ENCODE data around the gene NUDT3. TPM values are rescaled to one million over a fixed set of nuclear protein-coding genes. Genes with fewer than 3 reads are reported as not detected.
A peak's percentile ranks its signal among the peaks of the same experiment; 100 is the strongest.

Gene NUDT3
- total and polyA plus RNA-seq, 9 of the 15 experiments (the other 6 are each of a cell fraction or from before 2014, with no cell fraction given), result 5.4 to 81.2 (median 56.4) TPM

DNA sequence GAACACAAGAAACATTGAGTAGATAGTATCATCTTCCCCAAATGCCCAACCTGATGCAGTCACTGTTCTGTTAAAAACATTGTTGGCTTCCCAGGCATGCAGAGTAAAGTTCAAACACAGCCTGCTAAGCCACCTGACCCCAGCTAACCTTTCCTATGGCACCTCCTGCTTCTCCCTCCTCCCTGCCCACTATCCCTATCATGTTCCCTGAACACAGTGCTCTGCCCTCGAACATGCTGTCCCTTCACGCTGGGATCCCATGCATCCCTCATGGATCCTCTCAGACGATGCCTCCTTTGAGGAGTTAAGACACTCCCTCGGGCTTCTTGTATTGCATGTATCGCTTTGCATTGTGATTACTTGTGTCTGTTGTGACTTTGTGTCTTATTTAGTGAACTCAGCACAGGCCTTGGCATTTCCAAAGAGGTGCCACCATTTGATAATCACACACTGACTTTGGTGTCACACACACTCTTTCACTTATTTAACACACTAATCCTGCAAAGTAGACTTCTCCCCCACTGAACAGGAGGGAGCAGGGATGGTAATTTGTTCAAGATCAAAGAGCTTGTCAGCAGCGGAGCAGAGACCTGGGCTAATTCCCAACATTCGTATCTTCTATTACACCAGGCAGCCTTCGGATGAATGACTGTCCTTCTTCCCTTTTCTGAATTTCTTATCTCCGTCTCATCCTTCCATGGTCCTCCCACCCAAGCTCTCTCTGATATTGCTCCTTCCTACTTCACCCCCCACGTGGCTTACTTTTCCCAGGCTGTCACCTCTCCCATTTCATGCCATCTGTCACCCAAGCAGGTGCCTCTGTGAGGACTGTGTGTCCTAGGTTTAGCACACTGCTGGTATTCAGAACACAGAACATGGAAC lies 115.3 kb downstream of the NUDT3 start (continued):
- TF ChIP-seq, protein P1, sequence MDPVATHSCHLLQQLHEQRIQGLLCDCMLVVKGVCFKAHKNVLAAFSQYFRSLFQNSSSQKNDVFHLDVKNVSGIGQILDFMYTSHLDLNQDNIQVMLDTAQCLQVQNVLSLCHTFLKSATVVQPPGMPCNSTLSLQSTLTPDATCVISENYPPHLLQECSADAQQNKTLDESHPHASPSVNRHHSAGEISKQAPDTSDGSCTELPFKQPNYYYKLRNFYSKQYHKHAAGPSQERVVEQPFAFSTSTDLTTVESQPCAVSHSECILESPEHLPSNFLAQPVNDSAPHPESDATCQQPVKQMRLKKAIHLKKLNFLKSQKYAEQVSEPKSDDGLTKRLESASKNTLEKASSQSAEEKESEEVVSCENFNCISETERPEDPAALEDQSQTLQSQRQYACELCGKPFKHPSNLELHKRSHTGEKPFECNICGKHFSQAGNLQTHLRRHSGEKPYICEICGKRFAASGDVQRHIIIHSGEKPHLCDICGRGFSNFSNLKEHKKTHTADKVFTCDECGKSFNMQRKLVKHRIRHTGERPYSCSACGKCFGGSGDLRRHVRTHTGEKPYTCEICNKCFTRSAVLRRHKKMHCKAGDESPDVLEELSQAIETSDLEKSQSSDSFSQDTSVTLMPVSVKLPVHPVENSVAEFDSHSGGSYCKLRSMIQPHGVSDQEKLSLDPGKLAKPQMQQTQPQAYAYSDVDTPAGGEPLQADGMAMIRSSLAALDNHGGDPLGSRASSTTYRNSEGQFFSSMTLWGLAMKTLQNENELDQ (CRISPR knock-in tag; IDR thresholded peaks at IDR 0.05; ENCODE audit: borderline replicate concordance), result 0 out of 2 replicates have a peak, but pooled peaks have one; percentile 34
- TF ChIP-seq, protein P2, sequence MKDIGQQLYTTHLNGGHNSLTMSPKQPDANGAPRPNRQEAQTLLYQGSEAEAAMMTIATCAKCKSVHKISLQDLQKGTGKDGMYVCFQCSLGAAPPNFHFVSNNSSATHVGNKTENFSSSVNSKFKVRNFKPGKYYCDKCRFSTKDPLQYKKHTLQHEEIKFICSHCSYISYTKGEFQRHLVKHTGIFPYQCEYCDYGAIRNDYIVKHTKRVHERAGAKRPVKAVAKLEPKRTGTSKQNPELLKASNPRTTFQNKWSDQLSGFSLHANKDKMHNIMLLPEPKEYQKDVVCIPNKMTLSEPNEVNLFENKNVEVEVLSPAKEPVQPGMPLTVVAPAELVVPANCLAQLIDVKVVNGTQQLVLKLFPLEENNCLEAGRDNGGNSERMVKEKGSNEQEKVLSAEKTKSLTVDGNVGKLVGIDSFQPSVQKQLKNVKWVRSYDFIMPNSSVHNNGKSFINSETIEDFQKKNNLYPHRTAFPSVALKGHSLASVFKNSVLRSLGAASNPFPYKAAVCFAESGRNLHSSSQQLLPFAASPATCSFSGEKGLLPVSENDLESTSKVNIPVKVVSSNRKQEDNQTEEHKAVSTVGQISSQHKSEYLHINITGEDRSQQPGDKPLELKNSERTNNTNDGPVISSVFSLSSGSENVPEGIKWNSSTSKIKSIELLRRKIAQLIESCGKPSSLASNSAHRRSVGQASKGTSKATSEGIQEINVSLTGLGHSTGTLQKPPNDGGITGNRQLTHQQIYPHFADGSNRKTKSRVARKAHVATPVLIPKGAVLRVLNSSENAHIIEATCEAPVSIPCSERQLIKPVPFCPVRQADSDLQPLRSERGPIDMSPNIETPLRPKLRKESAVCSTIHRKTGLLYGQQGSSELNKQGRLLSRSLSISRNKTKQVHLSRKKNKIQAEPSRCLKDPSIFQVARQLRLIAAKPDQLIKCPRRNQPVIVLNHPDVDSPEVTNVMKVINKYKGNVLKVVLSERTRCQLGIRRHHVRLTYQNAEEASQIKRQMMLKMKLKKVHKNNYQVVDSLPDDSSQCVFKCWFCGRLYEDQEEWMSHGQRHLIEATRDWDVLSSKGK (CRISPR knock-in tag; IDR thresholded peaks at IDR 0.05), result no peak
- TF ChIP-seq NBN (IDR thresholded peaks at IDR 0.05; ENCODE audit: low read depth) (peak; percentile 82), ARHGAP35 (IDR thresholded peaks at IDR 0.05; ENCODE audit: partially characterized antibody) (peak; percentile 64), DPF2 (IDR thresholded peaks at IDR 0.05) (peak; percentile 76), NFYB (IDR thresholded peaks at IDR 0.05; ENCODE audit: extremely low read depth, insufficient read length) (no peak), ILF3 (IDR thresholded peaks at IDR 0.05; ENCODE audit: borderline replicate concordance) (no peak), L3MBTL2 (IDR thresholded peaks at IDR 0.05) (no peak), C11orf30 (IDR thresholded peaks at IDR 0.05; ENCODE audit: low read depth) (no peak), RNF2 (IDR thresholded peaks at IDR 0.05) (no peak), TAL1 (IDR thresholded peaks at IDR 0.05) (peak; percentile 64), NR2C1 (IDR thresholded peaks at IDR 0.05) (no peak), NR2C1 (tag; IDR thresholded peaks at IDR 0.05) (no peak), SMARCC2 (IDR thresholded peaks at IDR 0.05; ENCODE audit: low read depth) (0 out of 2 replicates have a peak, but pooled peaks have one; percentile 22), CBX5 (IDR thresholded peaks at IDR 0.05; ENCODE audit: borderline replicate concordance, low read depth) (no peak), ZNF23 (CRISPR knock-in tag; IDR thresholded peaks at IDR 0.05) (no peak)
- TF ChIP-seq, protein P3, sequence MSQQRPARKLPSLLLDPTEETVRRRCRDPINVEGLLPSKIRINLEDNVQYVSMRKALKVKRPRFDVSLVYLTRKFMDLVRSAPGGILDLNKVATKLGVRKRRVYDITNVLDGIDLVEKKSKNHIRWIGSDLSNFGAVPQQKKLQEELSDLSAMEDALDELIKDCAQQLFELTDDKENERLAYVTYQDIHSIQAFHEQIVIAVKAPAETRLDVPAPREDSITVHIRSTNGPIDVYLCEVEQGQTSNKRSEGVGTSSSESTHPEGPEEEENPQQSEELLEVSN (IDR thresholded peaks at IDR 0.05; ENCODE audit: borderline replicate concordance in 1 of 2, extremely low read depth in 1 of 2, insufficient read depth in 1 of 2, insufficient read length in 1 of 2, low read depth in 1 of 2, low read length in 1 of 2, poor library complexity in 1 of 2, severe bottlenecking in 1 of 2), result peak in 1 of 2 experiments; percentile 17
- TF ChIP-seq, protein P4, sequence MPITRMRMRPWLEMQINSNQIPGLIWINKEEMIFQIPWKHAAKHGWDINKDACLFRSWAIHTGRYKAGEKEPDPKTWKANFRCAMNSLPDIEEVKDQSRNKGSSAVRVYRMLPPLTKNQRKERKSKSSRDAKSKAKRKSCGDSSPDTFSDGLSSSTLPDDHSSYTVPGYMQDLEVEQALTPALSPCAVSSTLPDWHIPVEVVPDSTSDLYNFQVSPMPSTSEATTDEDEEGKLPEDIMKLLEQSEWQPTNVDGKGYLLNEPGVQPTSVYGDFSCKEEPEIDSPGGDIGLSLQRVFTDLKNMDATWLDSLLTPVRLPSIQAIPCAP (CRISPR knock-in tag; IDR thresholded peaks at IDR 0.05; ENCODE audit: borderline replicate concordance), result no peak
- TF ChIP-seq, protein P5, sequence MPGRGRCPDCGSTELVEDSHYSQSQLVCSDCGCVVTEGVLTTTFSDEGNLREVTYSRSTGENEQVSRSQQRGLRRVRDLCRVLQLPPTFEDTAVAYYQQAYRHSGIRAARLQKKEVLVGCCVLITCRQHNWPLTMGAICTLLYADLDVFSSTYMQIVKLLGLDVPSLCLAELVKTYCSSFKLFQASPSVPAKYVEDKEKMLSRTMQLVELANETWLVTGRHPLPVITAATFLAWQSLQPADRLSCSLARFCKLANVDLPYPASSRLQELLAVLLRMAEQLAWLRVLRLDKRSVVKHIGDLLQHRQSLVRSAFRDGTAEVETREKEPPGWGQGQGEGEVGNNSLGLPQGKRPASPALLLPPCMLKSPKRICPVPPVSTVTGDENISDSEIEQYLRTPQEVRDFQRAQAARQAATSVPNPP (IDR thresholded peaks at IDR 0.05; ENCODE audit: borderline replicate concordance, insufficient read depth, insufficient read length), result no peak
